ENCODE results near the gene SEC24C.
"Not testable (repeated sequence)": the region's sequence is repeated elsewhere in the genome, so short reads cannot be mapped to it uniquely, and the experiment has no call there.

DNA sequence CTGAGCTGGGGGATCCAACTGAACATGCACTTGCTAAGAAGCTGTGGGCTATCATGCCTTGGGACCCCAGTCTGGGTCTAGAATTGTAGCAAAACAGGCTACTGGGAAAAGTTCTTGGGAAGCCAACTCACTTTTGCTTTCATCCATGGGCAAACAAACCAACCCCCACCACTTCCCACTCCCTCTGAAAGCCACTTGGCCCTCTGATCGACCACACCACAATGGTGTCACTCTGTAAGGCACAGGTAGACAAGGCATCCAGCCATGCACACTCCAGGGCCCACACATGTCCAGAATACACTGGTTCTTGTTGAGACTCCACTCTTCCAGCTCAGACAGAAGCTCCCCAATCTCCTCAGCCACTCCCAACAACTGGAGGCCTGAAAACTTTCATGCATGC is 36.0 kb upstream of the SEC24C start:
- not testable (repeated sequence) for TF ChIP-seq POLR2A (IDR thresholded peaks at IDR 0.05; ENCODE audit: low read length); GATA1 (IDR thresholded peaks at IDR 0.05; ENCODE audit: low read depth, low read length)
